GM19455 (cell line): ENCODE data around the gene ZNF648.
"Not testable (repeated sequence)": the region's sequence is repeated elsewhere in the genome, so short reads cannot be mapped to it uniquely, and the experiment has no call there.

ENCODE experiments used
- ATAC-seq: cut with Tn5 transposase; IDR thresholded peaks from one replicate; pipeline ENCODE4 v1.9.1; 2021; ENCODE audit not compliant: unreplicated experiment

ZNF648 gene

DNA sequence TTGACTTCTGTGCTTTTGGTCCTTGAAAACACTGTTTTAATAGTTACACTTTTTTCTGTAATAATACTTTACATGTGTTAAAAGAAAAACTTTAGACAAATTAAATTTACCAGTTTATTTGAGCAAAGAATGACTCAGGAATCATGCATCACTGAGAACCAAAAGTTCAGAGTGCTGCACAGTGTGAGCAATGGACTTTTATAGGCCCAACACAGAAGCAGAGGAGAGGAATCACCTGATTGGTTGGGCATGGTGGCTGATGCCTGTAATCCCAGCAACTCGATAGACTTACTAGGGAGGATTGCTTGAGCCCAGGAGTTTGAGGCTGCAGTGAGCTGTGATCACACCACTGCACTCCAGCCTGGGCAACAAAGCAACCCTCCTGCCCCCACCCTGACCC, 29.3 kb downstream of the ZNF648 start:
- ATAC-seq = no peak

DNA sequence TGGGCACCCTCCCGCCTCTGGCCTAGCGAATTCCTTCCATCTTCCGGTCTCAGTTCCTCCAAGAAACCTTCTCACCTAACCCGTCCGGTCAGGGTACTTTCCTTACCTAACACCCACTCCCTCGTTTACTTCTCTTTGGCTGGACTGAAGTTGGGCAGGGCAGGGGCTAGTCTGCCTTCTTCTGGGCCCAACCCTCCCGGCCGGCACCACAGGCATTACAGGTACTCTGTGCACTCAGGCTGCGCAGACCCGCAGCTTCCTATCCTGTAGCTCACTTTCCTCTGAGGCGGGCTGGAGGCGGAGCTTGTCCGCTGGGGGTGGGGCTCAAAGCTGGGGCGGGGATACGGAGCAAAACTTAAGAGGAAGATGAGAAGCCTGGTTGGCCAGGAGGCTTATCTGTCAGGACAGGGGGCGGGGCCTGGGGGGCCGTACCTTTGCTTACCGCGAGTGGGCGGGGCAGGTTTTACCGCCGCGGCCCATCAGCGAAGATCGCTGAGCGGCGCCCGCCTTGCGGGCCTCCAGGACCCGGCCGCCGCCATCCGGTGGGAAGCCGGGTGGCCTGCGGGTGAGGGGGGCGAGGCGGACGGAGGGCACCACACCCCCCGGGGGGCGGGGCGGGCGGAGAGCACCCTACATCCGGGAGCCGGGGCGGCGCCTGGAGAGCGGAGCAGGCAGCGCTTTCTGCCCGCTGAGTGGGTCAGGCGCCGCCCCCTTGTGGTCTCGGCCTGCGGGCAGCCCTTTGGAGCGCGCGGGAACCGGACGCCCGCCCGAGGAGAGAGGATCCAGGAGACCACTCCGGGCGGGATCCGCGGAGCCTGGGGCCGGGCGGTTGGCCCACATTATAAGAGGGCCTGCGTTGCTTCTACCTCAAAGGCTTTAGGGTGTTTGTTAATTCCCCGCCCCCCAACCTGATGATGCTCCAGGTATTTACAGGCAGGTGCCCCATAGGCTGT, 31.9 kb downstream of the ZNF648 start:
- ATAC-seq = peak; percentile 95

DNA sequence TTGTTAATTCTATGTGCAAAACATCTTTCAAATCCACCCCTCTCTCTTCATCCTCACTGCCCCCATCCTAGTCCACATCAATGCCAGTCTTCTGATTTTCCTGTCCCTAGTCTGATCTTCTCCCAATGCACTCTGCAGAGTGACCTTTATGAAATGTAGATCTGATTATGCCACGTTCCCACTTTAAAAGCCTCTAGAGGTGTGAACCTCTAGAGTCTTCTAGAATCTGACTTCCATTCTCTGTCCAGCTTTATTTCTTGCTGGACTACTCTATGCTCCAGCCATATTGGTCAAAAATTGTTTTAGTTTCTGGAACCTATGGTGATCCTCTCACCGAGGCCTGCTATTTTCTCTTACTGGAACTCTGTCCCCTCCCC, 32.5 kb downstream of the ZNF648 start:
- ATAC-seq = no peak

DNA sequence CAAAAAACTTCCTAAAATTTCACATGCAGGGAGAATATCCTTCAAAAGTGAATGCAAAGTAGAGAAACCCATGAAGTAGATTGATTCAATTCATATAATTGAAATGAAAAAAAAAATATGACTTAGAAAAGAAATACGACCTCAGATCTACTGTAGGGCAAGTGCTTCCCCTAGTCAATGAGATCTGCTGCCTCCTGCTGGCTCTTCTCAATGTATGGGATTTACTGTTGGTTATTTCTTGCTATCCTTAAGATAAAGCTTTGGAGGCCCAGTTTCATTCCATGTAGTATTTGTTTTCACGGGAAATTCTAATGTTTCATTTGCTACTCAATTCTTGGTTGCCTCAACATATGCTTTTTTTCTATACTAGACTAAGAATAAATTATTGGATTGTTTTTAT, 46.2 kb downstream of the ZNF648 start:
- ATAC-seq = no peak

DNA sequence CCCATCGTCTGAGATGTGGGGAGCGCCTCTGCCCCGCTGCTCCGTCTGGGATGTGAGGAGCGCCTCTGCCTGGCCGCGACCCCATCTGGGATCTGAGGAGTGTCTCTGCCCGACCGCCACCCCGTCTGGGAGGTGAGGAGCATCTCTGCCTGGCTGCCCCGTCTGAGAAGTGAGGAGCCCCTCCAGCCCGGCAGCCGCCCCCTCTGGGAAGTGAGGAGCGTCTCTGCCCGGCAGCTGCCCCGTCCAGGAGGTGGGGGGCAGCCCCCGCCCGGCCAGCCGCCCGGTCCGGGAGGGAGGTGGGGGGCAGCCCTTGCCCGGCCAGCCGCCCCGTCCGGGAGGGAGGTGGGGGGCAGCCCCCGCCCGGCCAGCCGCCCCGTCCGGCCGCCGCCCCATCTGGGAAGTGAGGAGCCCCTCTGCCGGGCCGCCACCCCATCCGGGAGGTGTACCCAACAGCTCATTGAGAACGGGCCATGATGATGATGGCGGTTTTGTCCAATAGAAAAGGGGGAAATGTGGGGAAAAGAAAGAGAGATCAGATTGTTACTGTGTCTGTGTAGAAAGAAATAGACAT, 50.6 kb downstream of the ZNF648 start:
- ATAC-seq = not testable (repeated sequence)

DNA sequence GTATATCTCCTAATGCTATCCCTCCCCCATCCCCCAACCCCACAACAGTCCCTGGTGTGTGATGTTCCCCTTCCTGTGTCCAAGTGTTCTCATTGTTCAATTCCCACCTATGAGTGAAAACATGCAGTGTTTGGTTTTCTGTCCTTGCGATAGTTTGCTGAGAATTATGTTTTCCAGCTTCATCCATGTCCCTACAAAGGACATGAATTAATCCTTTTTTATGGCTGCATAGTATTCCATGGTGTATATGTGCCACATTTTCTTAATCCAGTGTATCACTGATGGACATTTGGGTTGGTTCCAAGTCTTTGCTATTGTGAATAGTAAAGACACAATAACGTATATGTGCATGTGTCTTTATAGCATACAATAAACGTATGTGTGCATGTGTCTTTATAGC, 56.1 kb downstream of the ZNF648 start:
- ATAC-seq = not testable (repeated sequence)

DNA sequence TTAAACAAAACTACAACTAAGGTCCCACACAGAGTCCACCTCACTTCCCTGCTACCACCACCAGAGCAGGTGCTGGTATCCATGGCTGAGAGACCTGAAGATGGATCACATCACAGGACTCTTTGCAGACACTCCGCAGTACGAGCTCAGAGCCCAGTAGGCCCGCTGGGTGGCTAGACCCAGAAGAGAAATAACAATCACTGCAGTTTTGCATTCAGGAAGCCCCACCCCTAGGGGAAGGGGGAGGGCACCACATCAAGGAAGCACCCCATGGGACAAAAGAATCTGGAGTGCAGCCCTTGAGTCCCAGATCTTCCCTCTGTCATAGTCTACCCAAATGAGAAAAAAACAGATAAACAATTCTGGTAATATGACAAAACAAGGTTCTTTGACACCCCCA, 56.9 kb downstream of the ZNF648 start:
- ATAC-seq = no peak
